Measurements from ENCODE around the gene HBP1. TPM values are rescaled to one million over a fixed set of nuclear protein-coding genes. Genes with fewer than 3 reads are reported as not detected.
"Not testable (repeated sequence)": the region's sequence is repeated elsewhere in the genome, so short reads cannot be mapped to it uniquely, and the experiment has no call there.

Gene HBP1
- polyA plus RNA-seq, 1 donor = 59.5 TPM

- DNase-seq (ENCODE audit: low read depth) = no peak
Observed at GRCh38 chr7:107185716-107186115, 16.9 kb downstream of the HBP1 start.

GRCh38 chr7:107186240-107186639 lies 17.4 kb downstream of the HBP1 start:
- no peak for DNase-seq (ENCODE audit: low read depth)

- DNase-seq (ENCODE audit: low read depth) = no peak
Observed at GRCh38 chr7:107187774-107188173, 19.0 kb downstream of the HBP1 start.

- no peak for DNase-seq (ENCODE audit: low read depth)
Observed at GRCh38 chr7:107190090-107190489, 21.3 kb downstream of the HBP1 start.

GRCh38 chr7:107194052-107194451 lies 25.2 kb downstream of the HBP1 start:
- DNase-seq (ENCODE audit: low read depth) = no peak

GRCh38 chr7:107196834-107197610 lies 28.2 kb downstream of the HBP1 start:
- DNase-seq (ENCODE audit: low read depth) = no peak

- no peak for DNase-seq (ENCODE audit: low read depth)
Observed at GRCh38 chr7:107201795-107202450, 33.1 kb downstream of the HBP1 start.

- no peak for DNase-seq (ENCODE audit: low read depth)
Observed at GRCh38 chr7:107203607-107204006, 34.8 kb downstream of the HBP1 start.

GRCh38 chr7:107206136-107206535 lies 37.3 kb downstream of the HBP1 start:
- no peak for DNase-seq (ENCODE audit: low read depth)

GRCh38 chr7:107206706-107207105 lies 37.9 kb downstream of the HBP1 start:
- DNase-seq (ENCODE audit: low read depth) = no peak

- no peak for DNase-seq (ENCODE audit: low read depth)
Observed at GRCh38 chr7:107207459-107207858, 38.7 kb downstream of the HBP1 start.

- DNase-seq (ENCODE audit: low read depth) = peak; percentile 13
Observed at GRCh38 chr7:107208024-107208521, 39.3 kb downstream of the HBP1 start.

GRCh38 chr7:107208563-107208962 lies 39.8 kb downstream of the HBP1 start:
- no peak for DNase-seq (ENCODE audit: low read depth)

- no peak for DNase-seq (ENCODE audit: low read depth)
Observed at GRCh38 chr7:107209565-107209964, 40.8 kb downstream of the HBP1 start.

- no peak for DNase-seq (ENCODE audit: low read depth)
Observed at GRCh38 chr7:107210400-107210799, 41.6 kb downstream of the HBP1 start.

GRCh38 chr7:107212725-107213124 lies 43.9 kb downstream of the HBP1 start:
- DNase-seq (ENCODE audit: low read depth) = no peak

GRCh38 chr7:107213193-107213788 lies 44.5 kb downstream of the HBP1 start:
- no peak for DNase-seq (ENCODE audit: low read depth)

GRCh38 chr7:107213945-107214344 lies 45.1 kb downstream of the HBP1 start:
- DNase-seq (ENCODE audit: low read depth) = no peak

- DNase-seq (ENCODE audit: low read depth) = no peak
Observed at GRCh38 chr7:107219563-107220244, 50.9 kb downstream of the HBP1 start.

GRCh38 chr7:107220356-107220755 lies 51.6 kb downstream of the HBP1 start:
- no peak for DNase-seq (ENCODE audit: low read depth)

- not testable (repeated sequence) for DNase-seq (ENCODE audit: low read depth)
Observed at GRCh38 chr7:107220806-107221205, 52.0 kb downstream of the HBP1 start.
